Neural cell (in vitro differentiated cells): ENCODE results near the gene UBE2D1. TPM values are rescaled to one million over a fixed set of nuclear protein-coding genes. Genes with fewer than 3 reads are reported as not detected.

Experiments used
- H2AFZ ChIP-seq: fragments of 200-600, 300-800 bp; sonication (generic), shearing (Covaris generic); 2 replicates; pipeline ENCODE4 v1.6.0; 2014; ENCODE audit warnings: low read depth, mild to moderate bottlenecking, antibody characterized with exemption, low read length, moderate library complexity
- H3F3A ChIP-seq: fragments of 200-600 bp; shearing (Covaris generic); 2 replicates; pipeline ENCODE4 v1.6.1; 2016; ENCODE audit warnings: mild to moderate bottlenecking, moderate library complexity, mixed read lengths, antibody characterized with exemption, low read length; ENCODE audit not compliant: insufficient read depth, poor library complexity, severe bottlenecking
- H3K27ac ChIP-seq: fragments of 200-600, 300-800 bp; sonication (generic), shearing (Covaris generic); 2 replicates; pipeline ENCODE4 v1.5.1; 2014; ENCODE audit warnings: mild to moderate bottlenecking, low read length, moderate library complexity
- H3K27me3 ChIP-seq: fragments of 300-800, 200-600 bp; sonication (generic), shearing (Covaris generic); 2 replicates; pipeline ENCODE4 v1.6.0; 2014; ENCODE audit warnings: mild to moderate bottlenecking, low read depth, low read length, moderate library complexity; ENCODE audit not compliant: insufficient read depth
- H3K36me3 ChIP-seq: fragments of 300-800, 200-600 bp; sonication (generic), shearing (Covaris generic); 2 replicates; pipeline ENCODE4 v1.5.1; 2014; ENCODE audit warnings: mild to moderate bottlenecking, antibody characterized with exemption, low read length, moderate library complexity; ENCODE audit not compliant: insufficient read depth
- H3K4me2 ChIP-seq: fragments of 300-800, 200-600 bp; sonication (generic), shearing (Covaris generic); 2 replicates; pipeline ENCODE4 v1.6.0; 2014; ENCODE audit warnings: mild to moderate bottlenecking, low read length
- H3K4me3 ChIP-seq: fragments of 300-800, 200-600 bp; sonication (generic), shearing (Covaris generic); 2 replicates; pipeline ENCODE4 v1.5.1; 2014; ENCODE audit warnings: mild to moderate bottlenecking, low read length, moderate library complexity
- H3K79me2 ChIP-seq: fragments of 200-600 bp; shearing (Covaris generic); replicated peaks from 2 replicates; pipeline ENCODE4 v1.6.0; 2014; ENCODE audit warnings: mild to moderate bottlenecking, low read length, moderate library complexity; ENCODE audit not compliant: insufficient read depth
- H3K9ac ChIP-seq: fragments of 300-800, 200-600 bp; sonication (generic), shearing (Covaris generic); 2 replicates; pipeline ENCODE4 v1.6.1; 2016; ENCODE audit warnings: mild to moderate bottlenecking, low read length, mixed read lengths
- H3K9me2 ChIP-seq: fragments of 200-600 bp; shearing (Covaris generic); 2 replicates; pipeline ENCODE4 v1.6.1; 2016; ENCODE audit warnings: mild to moderate bottlenecking, low read length, mixed read lengths; ENCODE audit not compliant: insufficient read depth
- H3K9me3 ChIP-seq: fragments of 200-600, 300-800 bp; sonication (generic), shearing (Covaris generic); 2 replicates; pipeline ENCODE4 v1.6.1; 2016; ENCODE audit warnings: mild to moderate bottlenecking, mixed run types, low read length, moderate library complexity, mixed read lengths
- H4K20me1 ChIP-seq: fragments of 200-600 bp; shearing (Covaris generic); 2 replicates; pipeline ENCODE4 v1.6.1; 2016; ENCODE audit warnings: mild to moderate bottlenecking, mixed run types; ENCODE audit not compliant: insufficient read depth
- EP300 ChIP-seq: fragments of 450-650 bp; conservative IDR thresholded peaks from 2 replicates; pipeline ENCODE4 v1.6.1; 2014; ENCODE audit warnings: antibody characterized with exemption, mild to moderate bottlenecking, moderate library complexity; ENCODE audit not compliant: poor library complexity, severe bottlenecking
- EZH2 ChIP-seq: fragments of 200-600, 300-800 bp; shearing (Covaris generic), sonication (generic); IDR thresholded peaks from 2 replicates; pipeline ENCODE4 v1.6.1; 2014; ENCODE audit warnings: antibody characterized with exemption, low read length, borderline replicate concordance, mild to moderate bottlenecking; ENCODE audit not compliant: insufficient read depth, poor library complexity, severe bottlenecking
- MXI1 ChIP-seq: fragments of 450-650 bp; conservative IDR thresholded peaks from 2 replicates; pipeline ENCODE4 v1.6.1; 2014; ENCODE audit warnings: antibody characterized with exemption, mild to moderate bottlenecking; ENCODE audit not compliant: poor library complexity, severe bottlenecking
- POLR2AphosphoS5 ChIP-seq: IDR thresholded peaks from 2 replicates; pipeline ENCODE4 v1.6.1; 2012
- RAD21 ChIP-seq: fragments of 450-650 bp; conservative IDR thresholded peaks from 2 replicates; pipeline ENCODE4 v1.6.1; 2014; ENCODE audit warnings: antibody characterized with exemption, mild to moderate bottlenecking, moderate library complexity
- SMC3 ChIP-seq: fragments of 450-650 bp; conservative IDR thresholded peaks from 2 replicates; pipeline ENCODE4 v1.6.1; 2014; ENCODE audit warnings: antibody characterized with exemption, mild to moderate bottlenecking, moderate library complexity; ENCODE audit not compliant: poor library complexity
- TAF1 ChIP-seq: IDR thresholded peaks from 2 replicates; pipeline ENCODE4 v1.6.1; 2012; ENCODE audit warnings: low read depth
- polyA plus RNA-seq: library from polyadenylated mRNA; depleted of rRNA; stranded (reverse); fragments of >200 nt; gene quantifications from 2 replicates; pipeline ENCODE4 v1.2.3, GENCODE V29; 2014
- TF ChIP-seq, protein P1 (sequence below): fragments of 450-650 bp; IDR thresholded peaks from 2 replicates; pipeline ENCODE4 v1.5.1; 2014; ENCODE audit warnings: antibody characterized with exemption, mild to moderate bottlenecking, moderate library complexity; ENCODE audit not compliant: poor library complexity, severe bottlenecking
- TF ChIP-seq, protein P2 (sequence below): IDR thresholded peaks from 2 replicates; pipeline ENCODE4 v1.6.1; 2012; ENCODE audit warnings: borderline replicate concordance

The UBE2D1 gene
- polyA plus RNA-seq, 1 donor from 2014 or later = 89.8 TPM

DNA sequence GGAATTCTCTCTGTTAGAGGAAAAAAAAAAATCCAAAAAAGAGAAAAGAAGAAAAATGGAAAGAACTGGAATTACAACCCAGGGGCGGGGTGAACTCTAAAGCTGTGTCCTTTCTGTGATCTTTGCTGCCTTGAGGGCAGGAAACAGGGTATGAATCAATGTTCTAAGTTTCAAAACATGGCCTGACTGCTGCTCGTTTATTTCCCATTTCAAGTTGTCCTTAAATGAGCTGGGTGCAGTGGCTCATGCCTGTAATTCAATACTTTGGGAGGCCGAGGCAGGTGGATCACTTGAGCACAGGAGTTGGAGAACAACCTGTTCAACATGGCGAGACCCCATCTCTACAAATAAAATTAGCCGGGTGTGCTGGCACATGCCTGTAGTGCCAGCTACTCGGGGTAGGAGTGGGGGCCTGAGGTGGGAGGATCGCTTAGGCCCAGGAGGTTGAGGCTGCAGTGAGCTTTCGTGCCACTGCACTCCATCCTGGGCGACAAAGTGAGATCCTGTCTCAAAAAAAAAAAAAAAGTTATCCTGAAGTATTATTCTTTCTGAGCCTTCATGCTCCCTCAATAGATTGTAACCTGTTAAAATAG lies 25.7 kb downstream of the UBE2D1 start:
- H4K20me1 ChIP-seq = no peaks in the 10 kb centered on the region
- H3K9me3 ChIP-seq = no peaks in the 10 kb centered on the region
- H3K4me3 ChIP-seq = no peak overlapping the region
- H3K27me3 ChIP-seq = no peaks in the 10 kb centered on the region
- no peak overlapping the region for H3K4me2 ChIP-seq
- H2AFZ ChIP-seq = no peak overlapping the region
- H3K27ac ChIP-seq = no peak overlapping the region
- no peaks in the 10 kb centered on the region for H3K36me3 ChIP-seq
- peaks cover 15% of the 10 kb centered on the region for H3K79me2 ChIP-seq
- H3K9ac ChIP-seq = no peak overlapping the region
- H3K9me2 ChIP-seq = no peaks in the 10 kb centered on the region
- H3F3A ChIP-seq = no peaks in the 10 kb centered on the region
- TF ChIP-seq MXI1 (no peak), TAF1 (no peak), POLR2AphosphoS5 (no peak), EP300 (no peak), EZH2 (no peak), SMC3 (no peak), RAD21 (no peak)
- TF ChIP-seq, protein P1, sequence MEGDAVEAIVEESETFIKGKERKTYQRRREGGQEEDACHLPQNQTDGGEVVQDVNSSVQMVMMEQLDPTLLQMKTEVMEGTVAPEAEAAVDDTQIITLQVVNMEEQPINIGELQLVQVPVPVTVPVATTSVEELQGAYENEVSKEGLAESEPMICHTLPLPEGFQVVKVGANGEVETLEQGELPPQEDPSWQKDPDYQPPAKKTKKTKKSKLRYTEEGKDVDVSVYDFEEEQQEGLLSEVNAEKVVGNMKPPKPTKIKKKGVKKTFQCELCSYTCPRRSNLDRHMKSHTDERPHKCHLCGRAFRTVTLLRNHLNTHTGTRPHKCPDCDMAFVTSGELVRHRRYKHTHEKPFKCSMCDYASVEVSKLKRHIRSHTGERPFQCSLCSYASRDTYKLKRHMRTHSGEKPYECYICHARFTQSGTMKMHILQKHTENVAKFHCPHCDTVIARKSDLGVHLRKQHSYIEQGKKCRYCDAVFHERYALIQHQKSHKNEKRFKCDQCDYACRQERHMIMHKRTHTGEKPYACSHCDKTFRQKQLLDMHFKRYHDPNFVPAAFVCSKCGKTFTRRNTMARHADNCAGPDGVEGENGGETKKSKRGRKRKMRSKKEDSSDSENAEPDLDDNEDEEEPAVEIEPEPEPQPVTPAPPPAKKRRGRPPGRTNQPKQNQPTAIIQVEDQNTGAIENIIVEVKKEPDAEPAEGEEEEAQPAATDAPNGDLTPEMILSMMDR = no peak
- TF ChIP-seq, protein P2, sequence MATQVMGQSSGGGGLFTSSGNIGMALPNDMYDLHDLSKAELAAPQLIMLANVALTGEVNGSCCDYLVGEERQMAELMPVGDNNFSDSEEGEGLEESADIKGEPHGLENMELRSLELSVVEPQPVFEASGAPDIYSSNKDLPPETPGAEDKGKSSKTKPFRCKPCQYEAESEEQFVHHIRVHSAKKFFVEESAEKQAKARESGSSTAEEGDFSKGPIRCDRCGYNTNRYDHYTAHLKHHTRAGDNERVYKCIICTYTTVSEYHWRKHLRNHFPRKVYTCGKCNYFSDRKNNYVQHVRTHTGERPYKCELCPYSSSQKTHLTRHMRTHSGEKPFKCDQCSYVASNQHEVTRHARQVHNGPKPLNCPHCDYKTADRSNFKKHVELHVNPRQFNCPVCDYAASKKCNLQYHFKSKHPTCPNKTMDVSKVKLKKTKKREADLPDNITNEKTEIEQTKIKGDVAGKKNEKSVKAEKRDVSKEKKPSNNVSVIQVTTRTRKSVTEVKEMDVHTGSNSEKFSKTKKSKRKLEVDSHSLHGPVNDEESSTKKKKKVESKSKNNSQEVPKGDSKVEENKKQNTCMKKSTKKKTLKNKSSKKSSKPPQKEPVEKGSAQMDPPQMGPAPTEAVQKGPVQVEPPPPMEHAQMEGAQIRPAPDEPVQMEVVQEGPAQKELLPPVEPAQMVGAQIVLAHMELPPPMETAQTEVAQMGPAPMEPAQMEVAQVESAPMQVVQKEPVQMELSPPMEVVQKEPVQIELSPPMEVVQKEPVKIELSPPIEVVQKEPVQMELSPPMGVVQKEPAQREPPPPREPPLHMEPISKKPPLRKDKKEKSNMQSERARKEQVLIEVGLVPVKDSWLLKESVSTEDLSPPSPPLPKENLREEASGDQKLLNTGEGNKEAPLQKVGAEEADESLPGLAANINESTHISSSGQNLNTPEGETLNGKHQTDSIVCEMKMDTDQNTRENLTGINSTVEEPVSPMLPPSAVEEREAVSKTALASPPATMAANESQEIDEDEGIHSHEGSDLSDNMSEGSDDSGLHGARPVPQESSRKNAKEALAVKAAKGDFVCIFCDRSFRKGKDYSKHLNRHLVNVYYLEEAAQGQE = no peak

DNA sequence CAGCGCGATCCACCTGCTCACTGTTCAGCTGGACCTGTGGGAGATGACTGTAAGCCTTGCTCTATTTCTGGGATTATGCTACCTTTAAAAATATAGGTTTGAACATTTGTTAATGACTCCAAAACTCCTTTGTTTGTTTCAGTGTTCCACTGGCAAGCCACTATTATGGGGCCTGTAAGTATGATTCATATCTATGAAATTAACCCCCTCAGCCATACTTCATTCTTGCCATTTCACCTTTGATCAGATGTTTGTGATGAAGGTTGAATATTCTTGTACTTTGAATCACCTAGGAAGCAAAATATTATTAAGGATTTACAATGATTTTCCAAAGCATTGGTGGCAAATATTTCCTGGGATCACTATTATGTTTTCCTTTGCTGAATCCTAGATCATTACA lies 26.5 kb downstream of the UBE2D1 start:
- Histone ChIP-seq H3K4me3 (no peak overlapping the region), H2AFZ (no peak overlapping the region), H3K27me3 (no peaks in the 10 kb centered on the region), H3K36me3 (no peaks in the 10 kb centered on the region), H3K9ac (no peak overlapping the region), H3K79me2 (peaks cover 8% of the 10 kb centered on the region), H3K9me2 (no peaks in the 10 kb centered on the region), H3F3A (no peaks in the 10 kb centered on the region), H3K4me2 (no peak overlapping the region), H3K9me3 (no peaks in the 10 kb centered on the region), H4K20me1 (no peaks in the 10 kb centered on the region), H3K27ac (no peak overlapping the region)
- TF ChIP-seq RAD21 (no peak), EZH2 (no peak), SMC3 (no peak), TAF1 (no peak), EP300 (no peak)
- TF ChIP-seq, protein P1 = no peak
- TF ChIP-seq, protein P2 = no peak
